KMS-11 (cell line): ENCODE results near the gene PDXP.
A peak's percentile ranks its signal among the peaks of the same experiment; 100 is the strongest.

ENCODE experiments used
- H2AFZ ChIP-seq: fragments of 200-600 bp; sonication (generic); 2 replicates; pipeline ENCODE4 v1.6.1; 2016; ENCODE audit warnings: antibody characterized with exemption, mixed run types, low read depth
- H3K27ac ChIP-seq: fragments of 200-600 bp; sonication (generic); 2 replicates; pipeline ENCODE4 v1.6.1; 2016; ENCODE audit warnings: mild to moderate bottlenecking, mixed run types
- H3K27me3 ChIP-seq: fragments of 200-600 bp; sonication (generic); 2 replicates; pipeline ENCODE4 v1.6.1; 2017; ENCODE audit warnings: mild to moderate bottlenecking, low read depth, mixed run types, moderate library complexity; ENCODE audit not compliant: insufficient read depth
- H3K36me3 ChIP-seq: fragments of 200-600 bp; sonication (generic); 2 replicates; pipeline ENCODE4 v1.6.1; 2017; ENCODE audit warnings: mild to moderate bottlenecking, mixed run types; ENCODE audit not compliant: insufficient read depth
- H3K4me1 ChIP-seq: fragments of 200-600 bp; sonication (generic); 2 replicates; pipeline ENCODE4 v1.6.1; 2016; ENCODE audit warnings: mild to moderate bottlenecking, low read depth, mixed run types; ENCODE audit not compliant: poor library complexity, severe bottlenecking
- H3K4me2 ChIP-seq: fragments of 200-600 bp; sonication (generic); 2 replicates; pipeline ENCODE4 v1.7.0; 2016; ENCODE audit warnings: mild to moderate bottlenecking, mixed run types
- H3K4me3 ChIP-seq: fragments of 200-600 bp; sonication (generic); IDR thresholded peaks from 2 replicates; pipeline ENCODE4 v1.6.1; 2017; ENCODE audit warnings: low read depth, low read length, mixed read lengths; ENCODE audit not compliant: insufficient read depth
- H3K79me2 ChIP-seq: fragments of 200-600 bp; sonication (generic); 2 replicates; pipeline ENCODE4 v1.6.1; 2016; ENCODE audit warnings: low read depth, mixed run types; ENCODE audit not compliant: insufficient read depth
- H3K9ac ChIP-seq: fragments of 200-600 bp; sonication (generic); 2 replicates; pipeline ENCODE4 v1.6.1; 2016; ENCODE audit warnings: mild to moderate bottlenecking, mixed run types
- H4K20me1 ChIP-seq: fragments of 200-600 bp; sonication (generic); 2 replicates; pipeline ENCODE4 v1.6.1; 2016; ENCODE audit warnings: mild to moderate bottlenecking, mixed run types; ENCODE audit not compliant: insufficient read depth
- TF ChIP-seq, protein P1 (sequence below): fragments of 200-600 bp; sonication (generic); conservative IDR thresholded peaks from 2 replicates; pipeline ENCODE4 v1.6.1; 2017; ENCODE audit warnings: low read depth, mild to moderate bottlenecking, antibody characterized with exemption, low read length, moderate library complexity, mixed read lengths

The PDXP gene

DNA sequence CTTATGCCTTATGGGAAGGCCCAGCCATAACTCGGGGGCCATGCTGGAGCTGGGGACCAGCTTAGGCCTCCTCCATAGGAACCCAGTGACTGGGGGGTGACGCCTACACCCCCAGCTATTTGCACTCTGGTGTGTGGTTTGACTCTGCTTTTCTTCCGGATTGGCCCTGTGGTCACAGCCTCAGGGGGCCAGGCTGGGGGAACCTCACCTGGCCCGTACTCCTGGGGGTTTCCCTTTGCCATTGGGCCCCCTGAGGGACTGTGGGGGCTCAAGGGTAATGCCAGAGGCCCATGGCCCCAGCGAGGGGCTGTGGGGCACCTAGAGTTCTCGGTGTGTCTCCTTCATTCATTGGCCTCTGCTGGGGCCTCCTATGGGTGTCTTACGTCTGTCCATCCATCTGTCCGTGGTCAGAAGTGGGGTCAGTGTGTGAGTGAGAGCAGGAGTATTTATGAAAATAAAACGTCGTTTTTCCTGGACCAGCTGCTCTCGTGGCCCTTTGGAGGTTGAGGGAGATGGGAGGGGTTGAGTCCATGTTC, 25.4 kb upstream of the PDXP start:
- Histone ChIP-seq H3K27ac (peak overlapping the region; percentile 83), H3K9ac (peak overlapping the region; percentile 41; the same call in 1 of the 2 replicates), H4K20me1 (no peaks in the 10 kb centered on the region)

DNA sequence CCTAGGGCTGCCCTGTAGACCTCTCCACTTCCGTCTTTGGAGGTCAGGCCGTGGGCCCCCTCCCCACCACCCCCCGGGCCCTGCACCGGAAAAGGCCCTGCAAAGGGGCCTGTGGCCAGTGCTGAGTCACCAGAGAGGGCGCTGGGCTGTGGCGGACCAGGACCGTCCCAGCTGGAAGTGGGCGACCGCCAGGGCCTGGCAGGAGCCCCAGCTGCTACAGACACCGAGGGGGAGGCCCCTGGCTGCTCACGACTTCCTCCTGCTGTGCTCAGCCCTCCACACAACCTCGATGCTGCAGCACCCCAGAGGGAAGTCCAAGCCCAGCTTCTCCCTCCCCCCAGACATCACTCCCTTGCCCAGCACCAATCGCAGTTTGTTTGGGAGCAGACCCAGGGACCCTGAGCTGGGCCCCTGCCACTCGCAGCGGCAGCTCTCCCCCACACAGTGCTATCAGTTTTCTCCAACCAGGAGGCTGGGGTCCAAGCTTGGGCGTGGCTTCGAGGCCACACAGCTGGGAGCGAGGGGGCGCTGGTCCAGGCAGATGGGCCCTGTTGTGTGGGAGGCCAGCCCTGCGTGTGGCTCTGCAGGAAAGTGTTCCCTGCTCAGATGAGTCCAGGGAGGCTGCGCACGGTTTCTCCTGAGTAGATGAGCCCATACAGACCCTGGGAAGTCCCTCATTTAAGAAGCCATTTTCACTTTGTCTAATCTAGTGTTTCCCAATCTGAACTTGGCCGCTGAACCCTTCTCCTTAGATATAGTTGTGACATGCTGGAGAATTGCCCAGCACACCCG, 24.7 kb upstream of the PDXP start:
- Histone ChIP-seq H3K4me1 (peaks cover 70% of the 10 kb centered on the region), H3K36me3 (no peaks in the 10 kb centered on the region), H3K27ac (peak overlapping the region; percentile 83), H3K4me2 (peak overlapping the region; percentile 79), H3K27me3 (no peaks in the 10 kb centered on the region), H4K20me1 (no peaks in the 10 kb centered on the region), H3K4me3 (no peak overlapping the region), H3K9ac (peak overlapping the region; percentile 41; the same call in 1 of the 2 replicates), H3K79me2 (no peaks in the 10 kb centered on the region), H2AFZ (peak overlapping the region; percentile 17; the same call in 1 of the 2 replicates)
- TF ChIP-seq, protein P1, sequence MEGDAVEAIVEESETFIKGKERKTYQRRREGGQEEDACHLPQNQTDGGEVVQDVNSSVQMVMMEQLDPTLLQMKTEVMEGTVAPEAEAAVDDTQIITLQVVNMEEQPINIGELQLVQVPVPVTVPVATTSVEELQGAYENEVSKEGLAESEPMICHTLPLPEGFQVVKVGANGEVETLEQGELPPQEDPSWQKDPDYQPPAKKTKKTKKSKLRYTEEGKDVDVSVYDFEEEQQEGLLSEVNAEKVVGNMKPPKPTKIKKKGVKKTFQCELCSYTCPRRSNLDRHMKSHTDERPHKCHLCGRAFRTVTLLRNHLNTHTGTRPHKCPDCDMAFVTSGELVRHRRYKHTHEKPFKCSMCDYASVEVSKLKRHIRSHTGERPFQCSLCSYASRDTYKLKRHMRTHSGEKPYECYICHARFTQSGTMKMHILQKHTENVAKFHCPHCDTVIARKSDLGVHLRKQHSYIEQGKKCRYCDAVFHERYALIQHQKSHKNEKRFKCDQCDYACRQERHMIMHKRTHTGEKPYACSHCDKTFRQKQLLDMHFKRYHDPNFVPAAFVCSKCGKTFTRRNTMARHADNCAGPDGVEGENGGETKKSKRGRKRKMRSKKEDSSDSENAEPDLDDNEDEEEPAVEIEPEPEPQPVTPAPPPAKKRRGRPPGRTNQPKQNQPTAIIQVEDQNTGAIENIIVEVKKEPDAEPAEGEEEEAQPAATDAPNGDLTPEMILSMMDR = no peak

More for the DNA sequence above, 25.4 kb upstream of the PDXP start:
- TF ChIP-seq, protein P1 = no peak
- Histone ChIP-seq H3K36me3 (no peaks in the 10 kb centered on the region), H3K4me1 (peaks cover 65% of the 10 kb centered on the region), H3K27me3 (no peaks in the 10 kb centered on the region), H3K4me2 (peak overlapping the region; percentile 79), H2AFZ (no peak overlapping the region), H3K4me3 (no peak overlapping the region), H3K79me2 (no peaks in the 10 kb centered on the region)

DNA sequence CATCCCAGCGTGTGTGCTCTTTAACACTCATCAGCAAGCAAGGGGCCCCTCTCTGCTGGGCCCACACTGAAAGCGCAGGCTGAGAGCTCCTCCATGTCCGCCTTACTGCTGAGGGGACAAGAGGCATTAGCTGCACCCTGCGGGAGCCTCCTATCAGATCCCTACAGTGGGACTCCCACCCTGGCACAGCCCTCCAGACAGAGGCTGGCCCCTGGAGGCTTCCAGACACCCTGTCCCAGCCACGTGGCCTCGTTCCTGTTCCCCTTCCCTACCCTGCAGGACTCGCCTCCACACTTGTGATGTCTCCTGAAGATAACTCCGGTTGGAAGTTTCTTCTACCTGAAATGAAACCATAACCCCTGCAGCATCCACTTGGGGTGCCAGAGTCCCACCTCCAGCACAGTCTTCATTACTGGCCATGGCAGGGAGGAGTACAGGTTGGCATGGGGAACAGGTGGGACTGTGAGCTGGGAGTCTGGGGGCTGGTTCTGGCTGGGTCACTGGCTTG, 24.1 kb upstream of the PDXP start:
- Histone ChIP-seq H3K27me3 (no peaks in the 10 kb centered on the region), H3K4me3 (no peak overlapping the region), H3K36me3 (no peaks in the 10 kb centered on the region), H2AFZ (peak overlapping the region; percentile 17; the same call in 1 of the 2 replicates), H3K9ac (peak overlapping the region; percentile 41; the same call in 1 of the 2 replicates), H4K20me1 (no peaks in the 10 kb centered on the region), H3K4me1 (peaks cover 75% of the 10 kb centered on the region), H3K27ac (peak overlapping the region; percentile 83), H3K79me2 (no peaks in the 10 kb centered on the region), H3K4me2 (peak overlapping the region; percentile 79)
- TF ChIP-seq, protein P1 = peak; percentile 43

DNA sequence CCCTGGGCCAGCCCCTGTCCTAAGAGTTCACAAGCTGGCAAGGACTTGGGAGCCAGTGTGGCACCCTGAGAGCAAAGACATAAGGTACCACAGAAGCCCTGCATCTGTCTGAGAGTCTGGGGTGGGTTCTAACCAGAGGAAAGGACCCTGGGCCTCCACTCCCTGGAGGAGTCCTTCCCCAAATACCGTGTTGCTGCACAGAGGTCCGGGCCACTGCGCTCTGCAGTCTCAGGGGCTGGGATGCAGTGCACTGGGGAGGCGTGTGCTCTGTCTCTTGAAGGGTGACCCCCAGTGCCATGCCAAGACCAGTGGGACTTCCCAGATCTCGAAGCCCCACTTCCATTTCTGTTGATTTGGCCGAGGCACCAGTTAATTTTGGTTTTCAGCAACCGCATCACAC, 23.4 kb upstream of the PDXP start:
- H3K4me2 ChIP-seq = peak overlapping the region; percentile 79; the same call in 1 of the 2 replicates
- H2AFZ ChIP-seq = no peak overlapping the region
- H3K4me3 ChIP-seq = no peak overlapping the region
- peak overlapping the region; percentile 83 for H3K27ac ChIP-seq
- no peaks in the 10 kb centered on the region for H3K27me3 ChIP-seq
- no peaks in the 10 kb centered on the region for H3K36me3 ChIP-seq
- peaks cover 75% of the 10 kb centered on the region for H3K4me1 ChIP-seq
- no peaks in the 10 kb centered on the region for H3K79me2 ChIP-seq
- no peaks in the 10 kb centered on the region for H4K20me1 ChIP-seq
- H3K9ac ChIP-seq = no peak overlapping the region
- TF ChIP-seq, protein P1 = no peak
